Activated T-cell treated with anti-CD3 and anti-CD28 coated beads, Interleukin-2, amount 50 U/mL, for 48 hours (primary cell): ENCODE results near the gene GAD2.

Experiments
- DNase-seq, 2 experiments: peaks; one replicate each; pipeline ENCODE4 v3.0.0-alpha.2; 2020

GAD2 gene

GRCh38 chr10:26216585-26217395 is at the start of gene GAD2:
TSS of gene GAD2 (plus strand) at chr10:26216774. CDS start at chr10:26216810, 36 bp downstream.
- DNase-seq = peak in 1 of 2 experiments; percentile 34

DNA sequence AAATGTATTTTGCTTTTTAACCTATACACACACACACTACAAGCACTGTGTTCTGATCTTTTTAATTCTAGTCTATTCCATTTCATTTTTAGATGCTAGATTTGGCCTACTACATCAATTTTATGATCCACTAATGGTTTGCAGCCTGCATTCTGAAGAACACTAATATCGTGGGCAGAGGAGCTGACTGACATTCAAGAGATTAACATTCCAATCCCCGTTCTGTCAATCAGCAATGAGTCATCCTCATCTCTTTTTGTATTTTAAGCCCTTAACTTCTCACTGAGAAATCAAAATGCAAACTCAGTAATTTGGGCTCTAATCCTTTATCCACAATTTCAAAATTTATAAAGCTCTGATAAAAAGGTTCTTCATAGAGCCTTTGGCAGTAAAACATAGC is 47.1 kb upstream of the GAD2 start:
- DNase-seq = no peak

- DNase-seq = no peak
These were observed 44.4 kb upstream of the GAD2 start for GRCh38 chr10:26172131-26172530.

DNA sequence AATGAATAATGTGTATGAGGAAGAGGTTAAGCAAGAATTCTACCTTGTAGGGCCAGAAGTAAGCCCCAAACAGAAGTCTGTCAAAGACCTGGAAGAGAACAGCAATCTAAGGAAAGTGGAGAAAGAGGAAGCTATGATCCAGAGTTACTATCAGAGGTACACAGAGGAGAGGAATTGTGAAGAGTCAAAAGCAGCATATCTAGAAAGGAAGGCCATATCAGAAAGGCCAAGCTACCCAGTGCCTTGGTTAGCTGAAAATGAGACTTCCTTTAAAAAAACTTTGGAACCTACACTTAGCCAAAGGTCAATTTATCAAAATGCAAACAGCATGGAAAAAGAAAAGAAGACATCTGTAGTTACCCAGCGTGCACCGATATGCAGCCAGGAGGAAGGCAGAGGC is 42.7 kb upstream of the GAD2 start:
- no peak for DNase-seq

DNA sequence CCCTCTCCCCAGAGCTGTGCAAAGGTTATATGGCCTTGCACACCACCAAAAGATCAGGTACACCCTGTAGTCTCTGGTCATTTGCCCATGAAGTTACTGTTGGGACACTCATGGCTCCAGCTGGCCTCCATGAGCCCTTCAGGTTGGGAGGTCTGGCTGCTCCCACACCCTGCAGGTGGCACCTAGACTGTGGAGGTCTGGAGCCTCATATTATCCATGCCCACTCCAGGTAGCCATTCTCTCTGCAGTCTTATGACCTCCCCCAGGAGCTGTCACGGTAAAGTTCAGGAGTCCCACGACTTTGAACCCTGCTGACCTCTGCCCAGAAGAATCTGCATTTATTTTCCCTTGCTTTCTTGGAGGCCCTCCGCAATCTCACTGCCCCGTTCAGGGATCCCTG is 39.2 kb upstream of the GAD2 start:
- DNase-seq = no peak

DNA sequence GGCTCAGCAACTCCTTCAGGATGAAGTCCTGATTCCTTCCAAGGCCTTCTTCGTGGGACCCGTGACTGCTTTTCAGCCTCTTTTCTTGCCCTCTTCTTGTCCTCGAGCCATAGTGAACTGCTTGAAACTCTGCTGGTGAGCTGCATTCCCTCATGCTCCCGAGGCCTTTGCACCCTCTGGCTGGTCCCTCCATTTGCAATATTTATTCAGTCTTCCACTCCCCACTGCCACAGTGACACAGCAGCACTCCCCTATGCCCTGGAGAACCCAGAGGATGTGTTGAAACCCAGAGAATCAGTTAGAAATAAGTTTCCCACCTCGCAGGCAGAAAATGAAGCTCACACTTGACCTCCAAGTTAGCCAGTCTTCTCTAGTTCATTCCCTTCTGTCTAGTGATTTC is 22.3 kb upstream of the GAD2 start:
- no peak for DNase-seq

GRCh38 chr10:26197248-26197647 is 19.3 kb upstream of the GAD2 start:
- DNase-seq = no peak

GRCh38 chr10:26198119-26198518 is 18.5 kb upstream of the GAD2 start:
- no peak for DNase-seq

DNA sequence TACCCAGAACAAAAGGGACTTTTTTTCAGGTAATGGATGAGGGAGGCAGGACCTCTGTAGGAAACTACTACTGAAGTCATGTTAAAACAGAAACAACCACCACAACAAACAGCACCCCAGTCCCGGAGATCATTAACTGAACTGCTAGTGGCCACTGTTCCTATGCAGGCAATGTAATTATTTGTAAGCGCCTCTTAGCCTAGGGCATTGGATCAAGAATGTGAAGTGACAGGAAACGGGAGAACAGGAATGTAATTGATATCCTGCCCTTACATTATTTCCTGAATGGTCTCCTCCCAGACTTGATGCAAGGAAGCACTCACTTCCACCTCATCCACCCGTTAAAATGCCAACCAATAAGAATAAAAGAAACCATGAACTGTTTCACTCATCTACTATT is 16.7 kb upstream of the GAD2 start:
- no peak for DNase-seq

- no peak for DNase-seq
These were observed 11.4 kb upstream of the GAD2 start for GRCh38 chr10:26205223-26205622.

- no peak for DNase-seq
These were observed 4.7 kb upstream of the GAD2 start for GRCh38 chr10:26211781-26212444.

GRCh38 chr10:26212511-26212910 is 4.1 kb upstream of the GAD2 start:
- DNase-seq = no peak

- no peak for DNase-seq
These were observed 3.3 kb upstream of the GAD2 start for GRCh38 chr10:26213157-26213800.

DNA sequence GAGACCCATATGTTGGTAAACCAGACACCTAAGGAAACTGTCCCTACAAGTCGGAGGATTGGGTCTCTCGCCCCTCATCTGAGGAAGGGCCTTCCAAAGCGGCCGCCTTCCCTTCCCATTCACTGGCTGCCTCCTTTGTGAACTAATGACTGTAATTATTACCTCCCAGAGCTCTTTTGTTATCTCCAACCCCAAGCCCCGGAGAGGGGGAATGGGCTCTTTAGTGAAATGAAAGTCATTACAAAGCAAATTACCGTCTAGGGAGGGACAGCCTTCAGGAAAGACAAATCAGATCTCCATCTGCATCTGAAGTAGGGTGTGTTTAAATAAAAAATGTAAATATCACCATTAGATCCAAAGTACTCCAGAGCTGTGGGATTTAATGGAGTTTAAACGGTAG is 2.6 kb upstream of the GAD2 start:
- no peak for DNase-seq

DNA sequence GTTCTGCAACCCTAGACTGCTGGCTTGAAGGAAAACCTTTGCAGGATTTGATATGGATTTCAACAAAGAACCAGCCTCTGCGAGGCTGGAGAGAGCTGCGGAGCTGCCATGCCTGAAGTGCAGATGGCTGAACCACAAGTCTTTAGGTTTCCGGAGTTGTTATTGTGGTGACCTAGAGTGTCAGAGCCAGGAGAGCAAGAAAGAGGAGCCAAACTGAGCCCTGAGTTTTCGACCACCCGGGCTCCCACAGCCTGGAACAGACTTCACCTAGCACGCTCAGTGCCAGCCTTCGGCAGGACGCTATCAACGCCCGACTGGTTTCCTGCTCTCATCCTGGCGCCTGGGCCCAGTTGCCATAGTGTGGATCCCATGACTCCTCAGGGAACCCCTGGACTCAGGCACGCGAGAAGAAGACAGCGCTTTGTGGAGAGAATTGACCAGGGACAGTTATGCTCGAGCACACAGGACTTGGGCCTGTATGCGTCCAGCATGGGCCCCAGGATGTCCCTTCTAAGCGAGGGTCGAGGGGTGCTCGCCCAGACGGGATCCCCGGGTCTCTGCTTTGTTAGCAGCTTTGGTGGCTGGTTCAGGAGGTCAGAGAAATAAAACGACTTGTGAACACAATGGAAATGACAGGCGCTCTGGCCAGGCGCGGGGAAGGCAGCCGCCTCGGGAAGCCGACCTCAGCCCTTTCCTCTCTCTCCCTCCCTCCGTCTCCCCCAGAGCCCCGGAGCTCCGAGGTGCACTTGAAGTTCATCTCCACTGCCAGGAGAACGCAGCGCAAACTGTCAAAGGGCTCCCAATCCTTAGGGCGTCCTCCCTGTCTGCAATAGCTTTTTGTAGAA is 1.8 kb upstream of the GAD2 start:
- DNase-seq = no peak

GRCh38 chr10:26215396-26215934 is 1.1 kb upstream of the GAD2 start:
- DNase-seq = no peak

GRCh38 chr10:26215935-26216584 is 514 bp upstream of the GAD2 start:
- DNase-seq = peak; percentile 60 to 70

DNA sequence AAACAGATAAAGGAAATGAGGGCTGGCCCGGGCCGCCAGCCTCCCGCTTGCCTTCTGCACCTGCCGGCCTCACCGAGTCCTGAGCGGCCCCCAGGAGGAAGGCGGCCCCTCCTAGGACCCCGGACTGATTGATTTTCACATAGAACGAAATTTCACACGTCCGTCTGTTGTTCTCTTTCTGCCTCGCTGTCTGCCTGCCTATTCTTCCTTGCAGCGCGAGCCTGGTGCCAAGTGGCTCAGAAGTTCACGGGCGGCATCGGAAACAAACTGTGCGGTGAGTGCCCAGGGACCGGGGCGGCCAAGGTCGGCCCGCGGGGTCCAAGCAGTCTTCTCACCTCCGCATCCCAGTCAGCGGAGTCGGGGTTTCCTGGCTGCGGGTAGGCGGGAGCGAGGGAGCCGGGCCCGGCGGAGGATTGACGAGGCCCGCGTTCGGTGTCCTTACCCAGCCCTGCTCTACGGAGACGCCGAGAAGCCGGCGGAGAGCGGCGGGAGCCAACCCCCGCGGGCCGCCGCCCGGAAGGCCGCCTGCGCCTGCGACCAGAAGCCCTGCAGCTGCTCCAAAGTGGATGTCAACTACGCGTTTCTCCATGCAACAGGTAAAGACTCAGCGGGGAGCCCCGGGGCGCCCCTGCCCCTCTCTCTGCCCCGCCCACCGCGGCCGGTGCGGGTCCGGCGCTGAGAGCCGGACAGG is 967 bp downstream of the GAD2 start:
- DNase-seq = peak; percentile 37 to 42

GRCh38 chr10:26219676-26220075 is 3.1 kb downstream of the GAD2 start:
- DNase-seq = no peak

DNA sequence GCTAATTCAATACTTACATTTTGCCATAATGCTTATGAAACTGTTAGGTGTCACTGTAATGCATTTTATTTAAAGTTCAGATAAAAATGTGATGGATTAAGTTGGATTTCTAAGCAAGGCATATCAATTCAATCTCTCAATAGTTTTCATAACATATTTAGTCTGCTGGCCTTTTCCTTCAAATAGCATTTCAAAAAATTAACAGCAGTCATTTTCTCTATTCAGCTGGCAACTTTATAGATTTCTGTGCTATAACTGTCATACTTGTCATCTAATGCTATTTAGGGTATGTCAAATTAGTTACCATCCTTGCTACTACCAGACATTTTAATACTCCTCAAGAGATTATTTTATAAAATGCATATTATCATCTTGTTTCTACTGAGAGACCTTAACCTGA is 4.3 kb downstream of the GAD2 start:
- DNase-seq = no peak

DNA sequence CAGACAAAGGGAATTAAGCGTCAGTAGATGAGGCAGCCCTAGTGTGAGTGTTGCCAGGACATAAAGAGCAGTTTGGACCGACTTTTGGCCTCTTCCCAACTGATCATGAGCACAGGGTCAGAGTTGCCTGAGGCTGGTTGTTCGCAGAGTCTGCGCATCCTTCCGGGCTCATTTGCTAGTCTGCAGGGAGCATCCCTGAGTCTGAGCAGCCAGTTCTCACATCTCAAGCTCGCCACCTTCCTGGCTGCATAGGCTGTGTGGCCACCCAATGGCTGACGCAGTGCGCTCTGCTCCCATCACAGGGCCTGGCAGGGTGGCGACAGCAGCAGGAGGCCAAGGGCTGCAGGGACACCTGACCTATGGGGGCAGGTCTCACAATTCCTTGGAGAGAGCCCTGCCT is 5.0 kb downstream of the GAD2 start:
- no peak for DNase-seq

DNA sequence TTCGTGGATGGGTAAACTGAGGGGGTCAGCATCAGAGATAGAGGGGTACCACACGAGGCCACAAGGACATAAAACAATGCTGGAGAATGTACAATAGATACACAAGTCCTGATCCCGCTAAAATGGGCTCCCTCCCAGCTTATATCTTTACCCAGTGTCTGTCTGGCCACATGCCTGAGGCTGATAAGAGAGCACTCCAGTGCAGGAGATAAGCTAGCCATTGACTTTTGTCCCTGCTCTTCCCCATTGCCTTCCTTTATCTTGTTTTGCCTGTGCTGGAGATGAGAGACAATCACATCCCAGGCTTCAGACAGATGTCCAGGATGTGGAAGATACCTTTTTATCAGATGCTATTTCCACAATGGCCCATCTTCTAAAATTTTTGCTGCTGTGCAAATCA is 6.0 kb downstream of the GAD2 start:
- DNase-seq = no peak
